Natural killer cell treated with Interleukin-12 subunit alpha and Interleukin-12 subunit beta and Interleukin-15 and Interleukin-18, amount 100 ng/mL, for 72 hours (primary cell): Measurements from ENCODE around the gene CEP112. TPM values are rescaled to one million over a fixed set of nuclear protein-coding genes. Genes with fewer than 3 reads are reported as not detected.
"Not testable (repeated sequence)": the region's sequence is repeated elsewhere in the genome, so short reads cannot be mapped to it uniquely, and the experiment has no call there.

Source experiments
- ATAC-seq, 2 donors: fragments of 150-1000 bp; cut with Tn5 transposase in 1 of 2; sonication (Bioruptor Pico), chemical (Tn5 transposase) in 1 of 2; 2 replicates each; pipeline ENCODE4 v1.10.0; 2021
- DNase-seq: peaks from one replicate; pipeline ENCODE4 v3.0.0; 2022; ENCODE audit warnings: low spot score
- H3K27ac Mint-ChIP-seq, 2 donors: 1 replicate in 1 of 2; 2 replicates in 1 of 2; pipeline ENCODE4 v1.8.0; 2022; ENCODE audit warnings: mixed read lengths in 2 of 2, mild to moderate bottlenecking in 1 of 2, moderate library complexity in 1 of 2
- H3K27me3 Mint-ChIP-seq, 2 donors: 1 replicate in 1 of 2; 2 replicates in 1 of 2; pipeline ENCODE4 v1.8.0; 2022; ENCODE audit warnings: mixed read lengths in 2 of 2
- H3K36me3 Mint-ChIP-seq: one replicate; pipeline ENCODE4 v1.8.0; 2022; ENCODE audit warnings: mixed read lengths
- H3K4me1 Mint-ChIP-seq, 2 donors: 1 replicate in 1 of 2; 2 replicates in 1 of 2; pipeline ENCODE4 v1.8.0; 2022; ENCODE audit warnings: low read depth in 2 of 2, mixed read lengths in 2 of 2, mild to moderate bottlenecking in 1 of 2
- H3K4me3 Mint-ChIP-seq: one replicate; pipeline ENCODE4 v1.8.0; 2022; ENCODE audit warnings: mixed read lengths
- H3K9me3 Mint-ChIP-seq: 2 replicates; pipeline ENCODE4 v1.8.0; 2022; ENCODE audit warnings: mixed read lengths
- total RNA-seq, 2 donors: library from RNA; stranded (reverse); gene quantifications; one replicate each; pipeline ENCODE4 v1.2.3, GENCODE V29; 2022

Gene CEP112
- total RNA-seq, 2 donors from 2014 or later: 2.3 to 5.5 TPM

- no peak for ATAC-seq
- Mint-ChIP-seq H3K9me3 (no peaks in the 10 kb centered on the region), H3K36me3 (no peaks in the 10 kb centered on the region), H3K27me3 (peaks cover 6 to 13% of the 10 kb centered on the region in 2 donors), H3K27ac (no peak overlapping the region), H3K4me1 (no peaks in the 10 kb centered on the region), H3K4me3 (no peak overlapping the region)
- no peak for DNase-seq
Observed at GRCh38 chr17:65745241-65745640, 446.7 kb downstream of the CEP112 start.

GRCh38 chr17:65743308-65743655 lies 448.7 kb downstream of the CEP112 start:
- Mint-ChIP-seq H3K4me1 (no peaks in the 10 kb centered on the region), H3K9me3 (no peaks in the 10 kb centered on the region), H3K36me3 (no peaks in the 10 kb centered on the region), H3K27me3 (peaks cover 3 to 8% of the 10 kb centered on the region in 2 donors), H3K4me3 (no peak overlapping the region), H3K27ac (no peak overlapping the region)
- DNase-seq (no peak), ATAC-seq (no peak)

DNA sequence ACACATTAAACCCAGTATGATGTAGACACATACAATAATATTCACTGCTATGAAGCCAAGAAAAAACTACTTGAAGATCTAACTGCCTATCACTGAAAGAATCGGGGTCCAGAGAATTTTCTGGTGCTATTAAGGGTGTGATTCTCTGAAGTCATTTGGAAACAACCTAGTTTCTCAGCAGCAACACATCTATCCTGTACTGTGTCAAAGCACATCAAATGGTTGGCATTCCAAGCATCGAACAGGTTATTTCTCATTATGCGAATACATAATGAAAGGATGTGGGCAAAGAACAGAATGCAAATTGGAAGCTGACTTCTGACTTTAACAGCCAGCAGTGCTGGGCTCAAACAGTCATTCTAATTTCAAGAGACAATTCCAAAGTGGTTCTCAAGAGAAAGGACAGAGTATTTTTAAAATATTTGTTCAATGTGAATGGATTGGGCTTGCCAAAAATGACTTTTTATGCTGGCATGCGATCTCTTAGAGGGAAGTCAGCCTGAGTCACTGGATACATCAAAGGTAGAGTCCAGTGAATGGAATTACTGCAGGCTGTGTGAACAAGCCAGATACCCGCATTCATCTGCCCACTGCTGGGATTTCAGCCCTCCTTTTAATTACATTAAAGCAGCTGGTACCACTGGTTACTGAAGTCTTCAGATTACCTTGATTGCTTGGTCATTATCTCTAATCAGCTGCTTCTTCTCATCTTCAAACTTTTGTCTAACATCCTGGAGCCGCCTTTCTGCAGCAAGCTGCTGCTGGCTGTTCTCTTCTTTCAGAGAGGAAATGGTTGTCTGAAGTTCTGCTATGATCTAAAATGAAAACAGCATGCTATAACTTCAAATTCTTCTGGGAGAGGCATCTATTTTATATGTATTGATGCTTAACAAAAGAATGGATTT lies 449.3 kb downstream of the CEP112 start:
- H3K27ac Mint-ChIP-seq: no peak overlapping the region
- H3K36me3 Mint-ChIP-seq: no peaks in the 10 kb centered on the region
- DNase-seq (no peak), ATAC-seq (no peak)
- H3K4me3 Mint-ChIP-seq: no peak overlapping the region
- H3K4me1 Mint-ChIP-seq: no peaks in the 10 kb centered on the region
- no peaks in the 10 kb centered on the region for H3K9me3 Mint-ChIP-seq
- peaks cover 2 to 8% of the 10 kb centered on the region in 2 donors for H3K27me3 Mint-ChIP-seq

GRCh38 chr17:65741710-65742109 lies 450.2 kb downstream of the CEP112 start:
- no peak overlapping the region for H3K4me3 Mint-ChIP-seq
- DNase-seq: no peak
- no peak overlapping the region for H3K27ac Mint-ChIP-seq
- no peaks in the 10 kb centered on the region for H3K4me1 Mint-ChIP-seq
- H3K9me3 Mint-ChIP-seq: no peaks in the 10 kb centered on the region
- no peaks in the 10 kb centered on the region for H3K36me3 Mint-ChIP-seq
- ATAC-seq: no peak
- H3K27me3 Mint-ChIP-seq: peaks cover 2 to 8% of the 10 kb centered on the region in 2 donors

DNA sequence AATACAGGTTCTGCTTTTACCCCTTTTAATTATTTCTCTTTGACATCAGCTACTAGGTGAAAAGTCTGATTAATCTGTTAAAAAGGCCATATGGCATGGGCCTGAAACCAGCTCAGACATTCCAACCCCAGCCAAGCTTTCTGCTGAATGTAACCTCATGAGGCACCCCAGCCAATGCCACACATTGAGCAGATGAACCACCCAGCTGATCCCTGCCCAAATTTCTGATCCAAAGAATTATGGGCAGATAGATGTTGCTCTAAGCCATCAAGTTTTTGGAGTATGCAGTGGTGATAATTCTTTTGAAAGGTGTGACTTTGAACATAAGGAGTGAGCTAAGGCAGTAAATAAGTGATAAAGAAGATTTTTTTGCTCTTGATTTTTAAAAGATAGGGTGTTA lies 452.9 kb downstream of the CEP112 start:
- DNase-seq (no peak), ATAC-seq (no peak)
- Mint-ChIP-seq H3K9me3 (no peaks in the 10 kb centered on the region), H3K4me1 (no peaks in the 10 kb centered on the region), H3K27ac (no peak overlapping the region), H3K4me3 (no peak overlapping the region), H3K27me3 (peaks cover 7 to 11% of the 10 kb centered on the region in 2 donors), H3K36me3 (no peaks in the 10 kb centered on the region)

- ATAC-seq: no peak
- Mint-ChIP-seq H3K9me3 (no peaks in the 10 kb centered on the region), H3K36me3 (no peaks in the 10 kb centered on the region), H3K4me1 (no peaks in the 10 kb centered on the region), H3K4me3 (no peak overlapping the region), H3K27ac (no peak overlapping the region), H3K27me3 (peaks cover 12 to 15% of the 10 kb centered on the region in 2 donors)
- no peak for DNase-seq
Observed at GRCh38 chr17:65737451-65737850, 454.5 kb downstream of the CEP112 start.

- no peaks in the 10 kb centered on the region for H3K9me3 Mint-ChIP-seq
- no peak overlapping the region for H3K4me3 Mint-ChIP-seq
- H3K4me1 Mint-ChIP-seq: no peaks in the 10 kb centered on the region
- H3K27ac Mint-ChIP-seq: no peak overlapping the region
- DNase-seq (no peak), ATAC-seq (no peak)
- no peaks in the 10 kb centered on the region for H3K36me3 Mint-ChIP-seq
- H3K27me3 Mint-ChIP-seq: peaks cover 12 to 15% of the 10 kb centered on the region in 2 donors
Observed at GRCh38 chr17:65733314-65733713, 458.6 kb downstream of the CEP112 start.

DNA sequence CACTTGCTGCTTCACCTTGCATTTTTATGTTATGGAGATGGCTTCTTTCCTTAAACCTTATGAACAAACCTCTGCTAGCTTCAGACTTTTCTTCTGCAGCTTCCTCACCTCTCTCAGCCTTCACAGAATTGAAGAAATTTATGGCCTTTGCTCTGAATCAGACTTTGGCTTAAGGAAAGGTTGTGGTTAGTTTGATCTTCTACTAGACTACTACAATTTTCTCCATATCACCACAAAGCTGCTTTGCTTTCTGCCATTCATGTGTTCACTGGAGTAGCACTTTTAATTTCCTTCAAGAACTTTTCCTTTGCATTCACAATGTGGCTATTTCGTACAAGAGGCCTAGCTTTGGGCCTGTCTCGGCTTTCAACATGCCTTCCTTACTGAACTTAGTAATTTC lies 459.3 kb downstream of the CEP112 start:
- H3K4me3 Mint-ChIP-seq, H3K27ac Mint-ChIP-seq, H3K4me1 Mint-ChIP-seq, H3K9me3 Mint-ChIP-seq, H3K36me3 Mint-ChIP-seq, DNase-seq, ATAC-seq: not testable (repeated sequence)
- peaks cover 12 to 15% of the 10 kb centered on the region in 2 donors for H3K27me3 Mint-ChIP-seq

DNA sequence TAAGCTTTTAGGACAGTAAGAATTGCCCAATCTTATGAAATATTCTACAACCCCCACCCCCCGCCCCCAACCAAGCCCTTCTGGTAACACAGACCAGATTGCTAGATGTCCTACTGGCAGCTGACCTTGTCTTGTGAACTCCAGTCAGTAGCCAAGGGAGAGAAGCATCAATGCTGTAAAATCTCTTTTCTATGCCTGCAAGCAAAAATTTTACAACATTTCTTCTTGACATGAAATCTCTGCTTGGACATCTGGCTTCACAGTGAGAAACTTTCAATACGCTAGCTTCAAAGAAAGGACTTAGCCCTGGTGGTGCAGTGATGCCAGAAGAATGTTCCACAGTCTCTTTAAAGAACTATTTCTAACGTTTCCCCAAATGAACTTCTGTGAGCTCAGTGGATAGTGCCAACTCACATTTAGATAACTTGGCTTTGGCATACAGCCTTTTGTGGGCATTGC lies 461.2 kb downstream of the CEP112 start:
- no peaks in the 10 kb centered on the region for H3K36me3 Mint-ChIP-seq
- H3K4me3 Mint-ChIP-seq: no peak overlapping the region

GRCh38 chr17:65729207-65729606 lies 462.7 kb downstream of the CEP112 start:
- no peak overlapping the region for H3K4me3 Mint-ChIP-seq
- H3K27ac Mint-ChIP-seq: no peak overlapping the region
- no peaks in the 10 kb centered on the region for H3K9me3 Mint-ChIP-seq
- no peaks in the 10 kb centered on the region for H3K4me1 Mint-ChIP-seq
- no peak for DNase-seq
- H3K27me3 Mint-ChIP-seq: peaks cover 6 to 11% of the 10 kb centered on the region in 2 donors
- ATAC-seq: no peak
- no peaks in the 10 kb centered on the region for H3K36me3 Mint-ChIP-seq

More for the DNA sequence above, 461.2 kb downstream of the CEP112 start:
- Mint-ChIP-seq H3K9me3 (no peaks in the 10 kb centered on the region), H3K4me1 (no peaks in the 10 kb centered on the region), H3K27ac (no peak overlapping the region), H3K27me3 (peaks cover 6 to 8% of the 10 kb centered on the region in 2 donors)
- no peak for ATAC-seq
- no peak for DNase-seq

DNA sequence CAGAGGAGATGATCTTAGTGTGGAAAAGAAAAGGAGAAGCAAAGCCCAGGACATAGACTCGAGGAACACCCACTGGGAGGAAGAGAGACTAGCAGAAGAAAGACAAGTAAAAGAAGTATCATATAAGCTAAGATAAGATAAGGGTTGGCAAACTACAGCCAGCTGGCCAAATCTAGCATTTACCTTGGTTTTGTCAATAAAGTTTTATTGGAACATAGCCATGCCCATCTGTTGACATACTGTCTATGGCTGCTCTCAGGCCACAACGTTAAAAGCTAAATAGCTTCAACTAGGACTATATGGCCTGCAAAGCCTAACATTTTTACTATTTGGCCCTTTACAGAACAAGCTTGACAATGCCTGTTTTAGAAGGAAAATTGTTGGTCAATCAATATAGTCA lies 464.1 kb downstream of the CEP112 start:
- Mint-ChIP-seq H3K27me3 (peaks cover 3 to 6% of the 10 kb centered on the region in 2 donors), H3K4me3 (no peak overlapping the region), H3K9me3 (no peaks in the 10 kb centered on the region), H3K4me1 (no peaks in the 10 kb centered on the region), H3K36me3 (no peaks in the 10 kb centered on the region), H3K27ac (no peak overlapping the region)
- no peak for DNase-seq
- no peak for ATAC-seq

- Mint-ChIP-seq H3K36me3 (no peaks in the 10 kb centered on the region), H3K27ac (no peak overlapping the region), H3K27me3 (peaks cover 4 to 6% of the 10 kb centered on the region in 2 donors), H3K4me1 (no peaks in the 10 kb centered on the region), H3K9me3 (no peaks in the 10 kb centered on the region), H3K4me3 (no peak overlapping the region)
- DNase-seq: no peak
- no peak for ATAC-seq
Observed at GRCh38 chr17:65727246-65727645, 464.7 kb downstream of the CEP112 start.

- H3K27me3 Mint-ChIP-seq: peaks cover 16 to 24% of the 10 kb centered on the region in 2 donors
- DNase-seq (no peak), ATAC-seq (no peak)
- no peaks in the 10 kb centered on the region for H3K9me3 Mint-ChIP-seq
- H3K4me1 Mint-ChIP-seq: no peaks in the 10 kb centered on the region
- H3K27ac Mint-ChIP-seq: no peak overlapping the region
- no peaks in the 10 kb centered on the region for H3K36me3 Mint-ChIP-seq
- no peak overlapping the region for H3K4me3 Mint-ChIP-seq
Observed at GRCh38 chr17:65723431-65724151, 468.3 kb downstream of the CEP112 start.

GRCh38 chr17:65718601-65719000 lies 473.3 kb downstream of the CEP112 start:
- no peak overlapping the region for H3K27ac Mint-ChIP-seq
- peaks cover 25 to 38% of the 10 kb centered on the region in 2 donors for H3K27me3 Mint-ChIP-seq
- no peaks in the 10 kb centered on the region for H3K36me3 Mint-ChIP-seq
- no peak for DNase-seq
- no peaks in the 10 kb centered on the region for H3K9me3 Mint-ChIP-seq
- no peak for ATAC-seq
- H3K4me3 Mint-ChIP-seq: no peak overlapping the region
- H3K4me1 Mint-ChIP-seq: no peaks in the 10 kb centered on the region
